SH-SY5Y (cell line): Measurements from ENCODE around the gene ZNF70.

ENCODE experiments used
- GATA2 ChIP-seq: IDR thresholded peaks from 2 replicates; pipeline ENCODE4 v1.6.1; 2011; ENCODE audit warnings: mild to moderate bottlenecking, low read depth, low read length
- GATA3 ChIP-seq: IDR thresholded peaks from 2 replicates; pipeline ENCODE4 v1.6.1; 2011; ENCODE audit warnings: low read depth, mild to moderate bottlenecking, low read length, moderate library complexity

ZNF70 gene

GRCh38 chr22:23755711-23756110 lies 4.8 kb upstream of the ZNF70 start:
- no peak for TF ChIP-seq GATA2
- no peak for TF ChIP-seq GATA3

- TF ChIP-seq GATA2 (no peak), GATA3 (no peak)
Observed at GRCh38 chr22:23754980-23755636, 4.2 kb upstream of the ZNF70 start.

- TF ChIP-seq GATA3: no peak
- TF ChIP-seq GATA2: no peak
Observed at GRCh38 chr22:23754220-23754919, 3.5 kb upstream of the ZNF70 start, which contains the start of gene VPREB3. TSS of gene VPREB3 (minus strand) at chr22:23754425. CDS start at chr22:23754363, 62 bp downstream.

- no peak for TF ChIP-seq GATA2
- TF ChIP-seq GATA3: no peak
Observed at GRCh38 chr22:23753385-23753784, 2.5 kb upstream of the ZNF70 start.

GRCh38 chr22:23752750-23753149 lies 1.8 kb upstream of the ZNF70 start:
- TF ChIP-seq GATA3: no peak
- TF ChIP-seq GATA2: no peak

- no peak for TF ChIP-seq GATA2
- TF ChIP-seq GATA3: no peak
Observed at GRCh38 chr22:23752090-23752691, 1.3 kb upstream of the ZNF70 start.

- no peak for TF ChIP-seq GATA3
- TF ChIP-seq GATA2: no peak
Observed at GRCh38 chr22:23751441-23751996, 607 bp upstream of the ZNF70 start.

GRCh38 chr22:23750367-23750713 lies 572 bp downstream of the ZNF70 start:
- TF ChIP-seq GATA3 (no peak), GATA2 (no peak)

GRCh38 chr22:23749841-23750301 lies 1.0 kb downstream of the ZNF70 start:
- TF ChIP-seq GATA2 (no peak), GATA3 (no peak)

GRCh38 chr22:23745791-23746190 lies 5.1 kb downstream of the ZNF70 start:
- TF ChIP-seq GATA2 (no peak), GATA3 (no peak)

GRCh38 chr22:23744485-23744884 lies 6.4 kb downstream of the ZNF70 start:
- TF ChIP-seq GATA2 (no peak), GATA3 (no peak)

- TF ChIP-seq GATA3 (no peak), GATA2 (no peak)
Observed at GRCh38 chr22:23744001-23744400, 6.9 kb downstream of the ZNF70 start.

- TF ChIP-seq GATA3 (no peak), GATA2 (no peak)
Observed at GRCh38 chr22:23743303-23743705, 7.6 kb downstream of the ZNF70 start.

- no peak for TF ChIP-seq GATA3
- TF ChIP-seq GATA2: no peak
Observed at GRCh38 chr22:23742505-23743264, 8.2 kb downstream of the ZNF70 start.

GRCh38 chr22:23737696-23738095 lies 13.2 kb downstream of the ZNF70 start:
- TF ChIP-seq GATA3 (no peak), GATA2 (no peak)
